K562 (cell line): Measurements from ENCODE around the gene RERE. TPM values are rescaled to one million over a fixed set of nuclear protein-coding genes. Genes with fewer than 3 reads are reported as not detected.

Experiments used
- BCOR ChIP-seq: fragments of 450-650 bp; IDR thresholded peaks from 2 replicates; pipeline ENCODE4 v1.6.1; 2016
- BRD4 ChIP-seq: fragments of 200-600 bp; sonication (generic); IDR thresholded peaks from 2 replicates; pipeline ENCODE4 v1.6.1; 2017; ENCODE audit warnings: inconsistent platforms
- COPS2 ChIP-seq: fragments of 450-650 bp; conservative IDR thresholded peaks from 2 replicates; pipeline ENCODE4 v1.6.1; 2016; ENCODE audit warnings: mild to moderate bottlenecking, moderate library complexity
- CREB5 ChIP-seq: fragments of 250-450 bp; sonication (Bioruptor Pico); IDR thresholded peaks from 2 replicates; pipeline ENCODE4 v1.5.0; 2020; ENCODE audit warnings: mild to moderate bottlenecking
- EHMT2 ChIP-seq: fragments of 450-650 bp; IDR thresholded peaks from 2 replicates; pipeline ENCODE4 v1.6.1; 2018; ENCODE audit warnings: antibody characterized with exemption
- FUS ChIP-seq: fragments of 200-400 bp; formaldehyde crosslinking; optimal IDR thresholded peaks from 2 replicates; pipeline ENCODE3; 2017; ENCODE audit warnings: low read depth, low read length
- ID3 ChIP-seq, 2 experiments: fragments of 250-450 bp in 1 of 2; fragments of 450-650 bp in 1 of 2; sonication (Bioruptor Pico) in 1 of 2; IDR thresholded peaks; 2 replicates each; pipeline versions ENCODE4 v1.6.1 to v1.8.0; 2016 to 2021; ENCODE audit warnings: mild to moderate bottlenecking in 2 of 2, moderate library complexity in 2 of 2, missing compliant biosample characterization in 1 of 2, missing genetic modification characterization in 1 of 2
- MLLT1 ChIP-seq, 2 experiments: fragments of 450-650 bp; IDR thresholded peaks; 2 replicates each; pipeline ENCODE4 v1.6.1; 2016
- MLX ChIP-seq, 2 experiments: fragments of 450-650 bp in 1 of 2; sonication (generic) in 1 of 2; formaldehyde crosslinking; conservative IDR thresholded peaks; 2 replicates each; pipeline versions ENCODE4 v1.4.0 to v1.8.1; 2020 to 2022; ENCODE audit warnings: mild to moderate bottlenecking in 1 of 2, missing genetic modification reagents in 1 of 2
- NR2C2 ChIP-seq, 2 experiments: fragments of 200-800 bp in 1 of 2; sonication (Bioruptor generic) in 1 of 2; sonication (generic) in 1 of 2; formaldehyde crosslinking in 1 of 2; IDR thresholded peaks; 2 replicates each; pipeline versions ENCODE4 v1.6.1 to v1.8.0; 2016 to 2022; ENCODE audit warnings: mild to moderate bottlenecking in 1 of 2, missing compliant biosample characterization in 1 of 2, missing genetic modification characterization in 1 of 2, missing genetic modification reagents in 1 of 2
- POLR2G ChIP-seq: fragments of 200-400 bp; formaldehyde crosslinking; IDR thresholded peaks from 2 replicates; pipeline ENCODE4 v1.6.1; 2017; ENCODE audit warnings: low read depth, mild to moderate bottlenecking, antibody characterized with exemption, low read length, moderate library complexity
- PREB ChIP-seq: sonication (generic); formaldehyde crosslinking; IDR thresholded peaks from 2 replicates; pipeline ENCODE4 v1.8.1; 2023; ENCODE audit warnings: mild to moderate bottlenecking, missing genetic modification reagents
- TFAP4 ChIP-seq: sonication (generic); formaldehyde crosslinking; IDR thresholded peaks from 2 replicates; pipeline ENCODE4 v1.8.0; 2022; ENCODE audit warnings: missing genetic modification reagents, mild to moderate bottlenecking, moderate library complexity, borderline replicate concordance
- TRIM24 ChIP-seq, 2 experiments: fragments of 450-650 bp; IDR thresholded peaks; 2 replicates each; pipeline ENCODE4 v1.6.1; 2016
- ZFX ChIP-seq: sonication (generic); formaldehyde crosslinking; IDR thresholded peaks from 2 replicates; pipeline ENCODE4 v1.8.0; 2022; ENCODE audit warnings: mild to moderate bottlenecking, missing genetic modification reagents, moderate library complexity
- ZNF3 ChIP-seq: fragments of 250-450 bp; sonication (Bioruptor Pico); IDR thresholded peaks from 2 replicates; pipeline ENCODE4 v1.5.0; 2021; ENCODE audit warnings: mild to moderate bottlenecking, moderate library complexity
- ZNF639 ChIP-seq, 2 experiments: fragments of 200-800 bp in 1 of 2; sonication (Bioruptor generic) in 1 of 2; sonication (generic) in 1 of 2; formaldehyde crosslinking in 1 of 2; IDR thresholded peaks in 1 of 2; conservative IDR thresholded peaks in 1 of 2; 2 replicates each; pipeline versions ENCODE4 v1.5.0 to v1.6.1; 2016 to 2020; ENCODE audit warnings: missing compliant biosample characterization in 1 of 2, missing genetic modification characterization in 1 of 2, missing genetic modification reagents in 1 of 2
- polyA plus RNA-seq, 8 experiments: library from polyadenylated mRNA; depleted of rRNA in 4 of 8; stranded (reverse) in 5 of 8; unstranded in 3 of 8; fragments of >200 nt; fragmentation: Nextera tagmentation in 2 of 8; fragmentation: Illumina TruSeq in 1 of 8; extraction: Ambion mirVana in 2 of 8; extraction: Trizol in 1 of 8; gene quantifications; 2 replicates each; pipeline versions ENCODE4 v1.2.1 to v1.2.3, GENCODE V29; 2011 to 2014; ENCODE audit warnings: inconsistent platforms in 1 of 8, missing spikeins in 1 of 8
- total RNA-seq, 7 experiments: library from RNA; depleted of rRNA in 6 of 7; stranded (reverse); fragments of >200 nt in 6 of 7; fragmentation: Illumina TruSeq in 2 of 7; extraction: Trizol in 2 of 7; gene quantifications; 2 replicates each; pipeline versions ENCODE4 v1.2.1 to v1.2.3, GENCODE V29; 2011 to 2021; ENCODE audit warnings: low replicate concordance in 1 of 7

The RERE gene
- total and polyA plus RNA-seq, 9 of the 15 experiments (the other 6 are each of a cell fraction or from before 2014, with no cell fraction given): 3.0 to 51.5 (median 13.4) TPM

- TF ChIP-seq TFAP4 (0 out of 2 replicates have a peak, but pooled peaks have one; percentile 27), BCOR (no peak; the same call in 1 of the 2 replicates), FUS (peak; percentile 24), BRD4 (no peak), PREB (CRISPR knock-in tag) (0 out of 2 replicates have a peak, but pooled peaks have one; percentile 85), COPS2 (no peak), MLX (CRISPR knock-in tag; conservative IDR thresholded peaks at IDR 0.05) (no peak), TRIM24 (IDR thresholded peaks at IDR 0.05) (no peak), ZFX (CRISPR knock-in tag) (peak; percentile 62), ZNF3 (CRISPR knock-in tag) (no peak), MLLT1 (IDR thresholded peaks at IDR 0.05) (peak in 1 of 2 experiments; percentile 25; a peak in 2 of 4 replicates), EHMT2 (no peak), POLR2G (peak; percentile 67), ZNF639 (CRISPR knock-in tag; conservative IDR thresholded peaks at IDR 0.05 in 1 of 2, IDR thresholded peaks at IDR 0.05 in 1 of 2) (no peak; a peak in 1 of 4 replicates), ID3 (CRISPR knock-in tag; IDR thresholded peaks at IDR 0.05) (no peak), ID3 (tag; IDR thresholded peaks at IDR 0.05) (peak; percentile 41; the same call in 1 of the 2 replicates), CREB5 (CRISPR knock-in tag) (no peak), NR2C2 (CRISPR knock-in tag; IDR thresholded peaks at IDR 0.05) (no peak), NR2C2 (tag; IDR thresholded peaks at IDR 0.05) (peak; percentile 79)
These were observed 519 bp downstream of the RERE start (continued) for GRCh38 chr1:8816831-8817411.
